Glomerular visceral epithelial cell (primary cell): ENCODE measurements around the gene CCNC.

Experiments used
- DNase-seq: peaks from one replicate; pipeline ENCODE4 v3.0.0-alpha.2; 2016; ENCODE audit errors: extremely low spot score

The CCNC gene

GRCh38 chr6:99548706-99549105 lies 19.8 kb downstream of the CCNC start:
- DNase-seq, result no peak

GRCh38 chr6:99547526-99547925 lies 20.9 kb downstream of the CCNC start:
- no peak for DNase-seq

- DNase-seq, result no peak
Measured at GRCh38 chr6:99545442-99545841, 23.0 kb downstream of the CCNC start.

GRCh38 chr6:99543968-99544367 lies 24.5 kb downstream of the CCNC start:
- no peak for DNase-seq

GRCh38 chr6:99530627-99531026 lies 37.8 kb downstream of the CCNC start:
- DNase-seq, result no peak

- DNase-seq, result peak; percentile 85
Measured at GRCh38 chr6:99522531-99522930, 45.9 kb downstream of the CCNC start.

GRCh38 chr6:99521633-99522151 lies 46.8 kb downstream of the CCNC start:
- DNase-seq, result peak; percentile 54

GRCh38 chr6:99520855-99521632 lies 47.4 kb downstream of the CCNC start:
- peak; percentile 88 for DNase-seq

GRCh38 chr6:99519446-99519845 lies 49.0 kb downstream of the CCNC start:
- no peak for DNase-seq

- DNase-seq, result no peak
Measured at GRCh38 chr6:99514089-99514488, 54.4 kb downstream of the CCNC start.

- DNase-seq, result no peak
Measured at GRCh38 chr6:99512033-99512432, 56.4 kb downstream of the CCNC start.

- DNase-seq, result no peak
Measured at GRCh38 chr6:99507648-99508047, 60.8 kb downstream of the CCNC start.

GRCh38 chr6:99501762-99502161 lies 66.7 kb downstream of the CCNC start:
- DNase-seq, result no peak

- DNase-seq, result no peak
Measured at GRCh38 chr6:99498421-99498820, 70.0 kb downstream of the CCNC start.

- no peak for DNase-seq
Measured at GRCh38 chr6:99495466-99495865, 73.0 kb downstream of the CCNC start.
